H9 (cell line): ENCODE measurements around the gene USP28. TPM values are rescaled to one million over a fixed set of nuclear protein-coding genes. Genes with fewer than 3 reads are reported as not detected.

ENCODE experiments used
- DNase-seq: peaks from one replicate; pipeline ENCODE4 v3.0.0-alpha.2; 2017
- H2AFZ ChIP-seq: one replicate; pipeline ENCODE4 v1.6.1; 2013; ENCODE audit warnings: mild to moderate bottlenecking, low read length, control low read depth, moderate library complexity
- H2AK5ac ChIP-seq: 2 replicates; pipeline ENCODE4 v1.6.1; 2013; ENCODE audit warnings: low read length, control low read depth, mixed read lengths; ENCODE audit not compliant: insufficient read length
- H2BK120ac ChIP-seq: one replicate; pipeline ENCODE4 v1.6.1; 2013; ENCODE audit warnings: low read depth, mild to moderate bottlenecking, low read length, control low read depth, inconsistent platforms; ENCODE audit not compliant: poor library complexity, severe bottlenecking
- H2BK12ac ChIP-seq: 2 replicates; pipeline ENCODE4 v1.6.1; 2013; ENCODE audit warnings: low read length, control low read depth, mixed read lengths, low read depth; ENCODE audit not compliant: insufficient read length
- H2BK15ac ChIP-seq: 2 replicates; pipeline ENCODE4 v1.6.1; 2013; ENCODE audit warnings: low read depth, low read length, control low read depth
- H2BK20ac ChIP-seq: one replicate; pipeline ENCODE4 v1.6.1; 2013; ENCODE audit warnings: low read depth, mild to moderate bottlenecking, low read length, control low read depth, inconsistent platforms; ENCODE audit not compliant: poor library complexity, severe bottlenecking
- H2BK5ac ChIP-seq: 2 replicates; pipeline ENCODE4 v1.6.1; 2013; ENCODE audit warnings: low read length, control low read depth, mixed read lengths; ENCODE audit not compliant: insufficient read length
- H3K14ac ChIP-seq: 2 replicates; pipeline ENCODE4 v1.6.1; 2013; ENCODE audit warnings: low read length, control low read depth; ENCODE audit not compliant: insufficient read depth
- H3K18ac ChIP-seq: 2 replicates; pipeline ENCODE4 v1.6.1; 2013; ENCODE audit warnings: low read depth, mild to moderate bottlenecking, mixed read lengths, low read length, control low read depth; ENCODE audit not compliant: insufficient read length
- H3K23ac ChIP-seq: 2 replicates; pipeline ENCODE4 v1.6.1; 2013; ENCODE audit warnings: low read length, control low read depth, mixed read lengths, low read depth; ENCODE audit not compliant: insufficient read length
- H3K23me2 ChIP-seq: 2 replicates; pipeline ENCODE4 v1.6.1; 2013; ENCODE audit warnings: low read depth, mild to moderate bottlenecking, mixed read lengths, low read length, control low read depth; ENCODE audit not compliant: insufficient read length, poor library complexity, severe bottlenecking
- H3K27ac ChIP-seq: 2 replicates; pipeline ENCODE4 v1.5.1; 2013; ENCODE audit warnings: low read length, control low read depth, mixed read lengths, low read depth; ENCODE audit not compliant: insufficient read length
- H3K27me3 ChIP-seq: 2 replicates; pipeline ENCODE4 v1.6.1; 2013; ENCODE audit warnings: low read length, control low read depth, inconsistent platforms; ENCODE audit not compliant: insufficient read depth
- H3K4ac ChIP-seq: 2 replicates; pipeline ENCODE4 v1.6.1; 2013; ENCODE audit warnings: low read depth, mild to moderate bottlenecking, control low read depth, inconsistent platforms, low read length, moderate library complexity
- H3K4me1 ChIP-seq: 2 replicates; pipeline ENCODE4 v1.6.1; 2013; ENCODE audit warnings: low read length, control low read depth, inconsistent platforms; ENCODE audit not compliant: insufficient read depth
- H3K4me2 ChIP-seq: 2 replicates; pipeline ENCODE4 v1.6.1; 2013; ENCODE audit warnings: low read length, control low read depth, mixed read lengths; ENCODE audit not compliant: insufficient read length, insufficient read depth
- H3K56ac ChIP-seq: 2 replicates; pipeline ENCODE4 v1.6.1; 2013; ENCODE audit warnings: low read depth, mild to moderate bottlenecking, mixed read lengths, low read length, control low read depth; ENCODE audit not compliant: insufficient read length
- H3K79me1 ChIP-seq: 2 replicates; pipeline ENCODE4 v1.6.1; 2013; ENCODE audit warnings: low read depth, mild to moderate bottlenecking, moderate library complexity, low read length, control low read depth, inconsistent platforms; ENCODE audit not compliant: insufficient read depth, poor library complexity, severe bottlenecking
- H3K79me2 ChIP-seq: 2 replicates; pipeline ENCODE4 v1.6.1; 2013; ENCODE audit warnings: low read length, control low read depth, inconsistent platforms; ENCODE audit not compliant: insufficient read depth
- H3K9ac ChIP-seq: 2 replicates; pipeline ENCODE4 v1.6.1; 2013; ENCODE audit warnings: low read length, control low read depth, mixed read lengths; ENCODE audit not compliant: insufficient read length; ENCODE audit errors: extremely low read depth
- H3K9me3 ChIP-seq: one replicate; pipeline ENCODE4 v1.6.1; 2013; ENCODE audit warnings: low read depth, low read length, inconsistent platforms; ENCODE audit not compliant: control insufficient read depth
- H3T11ph ChIP-seq: one replicate; pipeline ENCODE4 v1.6.1; 2013; ENCODE audit warnings: mild to moderate bottlenecking, low read length, control low read depth, inconsistent platforms
- H4K20me1 ChIP-seq: one replicate; pipeline ENCODE4 v1.6.1; 2013; ENCODE audit not compliant: control insufficient read depth, insufficient read length, insufficient read depth
- H4K5ac ChIP-seq: 2 replicates; pipeline ENCODE4 v1.6.1; 2013; ENCODE audit warnings: low read depth, mild to moderate bottlenecking, mixed read lengths, low read length, control low read depth; ENCODE audit not compliant: insufficient read length
- H4K8ac ChIP-seq: replicated peaks from 2 replicates; pipeline ENCODE4 v1.6.1; 2013; ENCODE audit warnings: low read length, control low read depth, mixed read lengths, low read depth; ENCODE audit not compliant: insufficient read length
- H4K91ac ChIP-seq: 2 replicates; pipeline ENCODE4 v1.6.1; 2013; ENCODE audit warnings: low read depth, mild to moderate bottlenecking, moderate library complexity, mixed read lengths, low read length, control low read depth; ENCODE audit not compliant: insufficient read length
- H3K27ac Mint-ChIP-seq, 3 experiments: 2 replicates in 2 of 3; 3 replicates in 1 of 3; pipeline ENCODE4 v1.8.0; 2020 to 2021; ENCODE audit warnings: mixed read lengths in 3 of 3, mild to moderate bottlenecking in 1 of 3, moderate library complexity in 1 of 3
- H3K27me3 Mint-ChIP-seq: 2 replicates; pipeline ENCODE4 v1.8.0; 2021; ENCODE audit warnings: low read depth, mild to moderate bottlenecking, moderate library complexity, mixed read lengths
- H3K36me3 Mint-ChIP-seq, 3 experiments: 2 replicates in 2 of 3; 3 replicates in 1 of 3; pipeline ENCODE4 v1.8.0; 2020 to 2021; ENCODE audit warnings: low read depth in 3 of 3, mixed read lengths in 3 of 3; ENCODE audit not compliant: insufficient read depth in 1 of 3
- H3K4me1 Mint-ChIP-seq, 2 experiments: 2 replicates each; pipeline ENCODE4 v1.8.0; 2020; ENCODE audit warnings: mixed read lengths in 2 of 2
- H3K4me3 Mint-ChIP-seq, 2 experiments: 2 replicates in 1 of 2; 3 replicates in 1 of 2; pipeline ENCODE4 v1.8.0; 2020 to 2021; ENCODE audit warnings: mild to moderate bottlenecking in 2 of 2, mixed read lengths in 2 of 2, moderate library complexity in 1 of 2
- H3K9me3 Mint-ChIP-seq, 2 experiments: 2 replicates in 1 of 2; 3 replicates in 1 of 2; pipeline ENCODE4 v1.8.0; 2020; ENCODE audit warnings: mild to moderate bottlenecking in 2 of 2, mixed read lengths in 2 of 2, moderate library complexity in 1 of 2
- CTCF ChIP-seq: fragments of 200-600 bp; sonication (generic); conservative IDR thresholded peaks from 3 replicates; pipeline ENCODE4 v1.8.0; 2021; ENCODE audit warnings: antibody characterized with exemption, mild to moderate bottlenecking
- WGBS: extraction: QIAGEN DNeasy Blood & Tissue Kit; methylation state at CpG from one replicate; pipeline ENCODE4 v1.1.7; 2013; ENCODE audit warnings: missing lambda C conversion rate, low lambda C conversion rate, mixed read lengths; ENCODE audit not compliant: insufficient read length; ENCODE audit errors: extremely low coverage; 5-methylcytosine and 5-hydroxymethylcytosine counted together
- total RNA-seq: library from RNA; stranded (reverse); gene quantifications from 2 replicates; pipeline ENCODE4 v1.2.1, GENCODE V29; 2021

USP28 gene
- total RNA-seq, 1 experiment from 2014 or later = 107 TPM

- H3K27ac ChIP-seq = peak overlapping the region; percentile 94
- Mint-ChIP-seq H3K27me3 (no peaks in the 10 kb centered on the region), H3K4me1 (peaks cover 69 to 71% of the 10 kb centered on the region in 2 experiments), H3K4me3 (no peak overlapping the region), H3K27ac (peak overlapping the region; percentile 83 to 93 (median 92)), H3K36me3 (peaks cover 41 to 73% (median 42%) of the 10 kb centered on the region in 3 experiments), H3K9me3 (peaks cover 0 to 9% of the 10 kb centered on the region in 2 experiments; a peak in 3 of 5 replicates)
- H3K27me3 ChIP-seq = no peaks in the 10 kb centered on the region
- H2BK5ac ChIP-seq = no peak overlapping the region
- no peaks in the 10 kb centered on the region for H3K79me1 ChIP-seq
- H4K91ac ChIP-seq = peak overlapping the region; percentile 72
- H2BK120ac ChIP-seq = no peak overlapping the region
- TF ChIP-seq CTCF = no peak
- no peak overlapping the region for H3K14ac ChIP-seq
- H4K20me1 ChIP-seq = no peaks in the 10 kb centered on the region
- H3K56ac ChIP-seq = no peak overlapping the region
- no peak overlapping the region for H3K9ac ChIP-seq
- peak overlapping the region; percentile 89 for H2BK12ac ChIP-seq
- H3K9me3 ChIP-seq = no peaks in the 10 kb centered on the region
- H2BK20ac ChIP-seq = no peak overlapping the region
- H3K4ac ChIP-seq = peak overlapping the region; percentile 8; the same call in 1 of the 2 replicates
- DNase-seq = no peak
- no peak overlapping the region for H2BK15ac ChIP-seq
- H3K79me2 ChIP-seq = peaks cover 5% of the 10 kb centered on the region; the same call in 1 of the 2 replicates
- H3K23me2 ChIP-seq = no peaks in the 10 kb centered on the region
- no peak overlapping the region for H3T11ph ChIP-seq
- H3K18ac ChIP-seq = peak overlapping the region; percentile 27
- H3K4me2 ChIP-seq = no peak overlapping the region
- peak overlapping the region; percentile 95 for H2AK5ac ChIP-seq
- WGBS = no CpG with 5 or more reads among the region's 5 CpGs
- no peak overlapping the region for H2AFZ ChIP-seq
- H4K8ac ChIP-seq = no peak overlapping the region
- no peak overlapping the region for H4K5ac ChIP-seq
- peaks cover 19% of the 10 kb centered on the region for H3K4me1 ChIP-seq
- no peak overlapping the region for H3K23ac ChIP-seq
Measured at GRCh38 chr11:113850188-113850587, 25.2 kb downstream of the USP28 start.
